HEK293T (cell line): Measurements from ENCODE around the gene PPP4R4.

Experiments
- FOXM1 ChIP-seq: fragments of 450-650 bp; IDR thresholded peaks from 2 replicates; pipeline ENCODE4 v1.6.1; 2017; ENCODE audit warnings: mild to moderate bottlenecking, borderline replicate concordance
- TARDBP ChIP-seq: fragments of 450-650 bp; IDR thresholded peaks from 2 replicates; pipeline ENCODE4 v1.6.1; 2016

DNA sequence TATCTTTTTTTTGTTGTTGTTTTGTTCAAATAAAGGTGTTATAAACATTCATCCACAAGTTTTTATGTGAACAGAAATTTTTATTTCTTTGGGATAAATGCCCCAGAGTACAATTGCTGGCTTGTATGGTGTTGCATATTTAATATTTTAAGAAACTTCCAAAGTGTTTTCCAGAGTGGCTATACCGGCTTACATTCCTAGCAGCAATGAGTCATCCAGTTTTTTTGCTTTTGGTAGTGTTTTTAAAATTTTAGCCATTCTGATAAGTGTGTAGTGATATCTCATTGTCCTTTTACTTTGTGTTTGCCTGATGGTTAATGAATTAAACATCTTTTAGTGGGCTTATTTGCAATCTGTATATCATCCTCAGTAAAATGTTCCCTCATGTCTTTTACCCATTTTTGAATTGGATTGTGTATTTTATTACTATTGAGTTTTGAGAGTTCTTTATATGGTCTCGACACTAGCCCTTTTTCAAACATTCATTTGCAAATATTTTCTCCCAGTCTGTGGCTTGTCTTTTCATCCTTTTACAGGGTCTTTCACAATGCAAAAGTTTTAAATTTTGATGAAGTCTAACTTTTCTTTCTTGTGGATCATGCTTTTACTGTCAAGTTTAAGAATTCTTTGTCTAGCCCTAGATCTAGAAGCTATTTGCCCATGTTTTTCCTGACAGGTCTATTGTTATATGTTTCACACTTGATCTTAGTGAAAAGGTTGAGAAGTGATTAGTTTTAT is 29.5 kb downstream of the PPP4R4 start:
- TF ChIP-seq FOXM1 (no peak), TARDBP (no peak)
